Measurements from ENCODE around the gene APOL1.

The APOL1 gene

GRCh38 chr22:36221799-36222751, 30.9 kb upstream of the APOL1 start:
- no peaks in the 10 kb centered on the region for H3K36me3 ChIP-seq (ENCODE audit: control insufficient read depth, low read length)
- no peaks in the 10 kb centered on the region for H3K79me2 ChIP-seq (ENCODE audit: control insufficient read depth, low read length)
- no peaks in the 10 kb centered on the region for H3K9me3 ChIP-seq (ENCODE audit: control insufficient read depth, insufficient read depth, low read length)
- no peaks in the 10 kb centered on the region for H3K9me2 ChIP-seq (replicated peaks; ENCODE audit: control insufficient read depth, low read length)
- no peak overlapping the region for H3K4me2 ChIP-seq (ENCODE audit: low read length)
- no peaks in the 10 kb centered on the region for H3F3A ChIP-seq (ENCODE audit: control insufficient read depth, insufficient read depth)
- TF ChIP-seq EZH2phosphoT487 (IDR thresholded peaks at IDR 0.05; ENCODE audit: borderline replicate concordance, low read length): no peak
- TF ChIP-seq, protein P1, sequence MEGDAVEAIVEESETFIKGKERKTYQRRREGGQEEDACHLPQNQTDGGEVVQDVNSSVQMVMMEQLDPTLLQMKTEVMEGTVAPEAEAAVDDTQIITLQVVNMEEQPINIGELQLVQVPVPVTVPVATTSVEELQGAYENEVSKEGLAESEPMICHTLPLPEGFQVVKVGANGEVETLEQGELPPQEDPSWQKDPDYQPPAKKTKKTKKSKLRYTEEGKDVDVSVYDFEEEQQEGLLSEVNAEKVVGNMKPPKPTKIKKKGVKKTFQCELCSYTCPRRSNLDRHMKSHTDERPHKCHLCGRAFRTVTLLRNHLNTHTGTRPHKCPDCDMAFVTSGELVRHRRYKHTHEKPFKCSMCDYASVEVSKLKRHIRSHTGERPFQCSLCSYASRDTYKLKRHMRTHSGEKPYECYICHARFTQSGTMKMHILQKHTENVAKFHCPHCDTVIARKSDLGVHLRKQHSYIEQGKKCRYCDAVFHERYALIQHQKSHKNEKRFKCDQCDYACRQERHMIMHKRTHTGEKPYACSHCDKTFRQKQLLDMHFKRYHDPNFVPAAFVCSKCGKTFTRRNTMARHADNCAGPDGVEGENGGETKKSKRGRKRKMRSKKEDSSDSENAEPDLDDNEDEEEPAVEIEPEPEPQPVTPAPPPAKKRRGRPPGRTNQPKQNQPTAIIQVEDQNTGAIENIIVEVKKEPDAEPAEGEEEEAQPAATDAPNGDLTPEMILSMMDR (IDR thresholded peaks at IDR 0.05; ENCODE audit: low read depth, low read length, poor library complexity, severe bottlenecking): peak; percentile 86
- no peak overlapping the region for H3K27ac ChIP-seq (ENCODE audit: low read depth, low read length)
- H3K27me3 ChIP-seq (ENCODE audit: control insufficient read depth, low read length): peaks cover 38% of the 10 kb centered on the region
- H4K20me1 ChIP-seq (ENCODE audit: control insufficient read depth, insufficient read depth, low read depth, low read length): no peaks in the 10 kb centered on the region
- no peak overlapping the region for H3K4me3 ChIP-seq (ENCODE audit: low read length)
- no peaks in the 10 kb centered on the region for H3K4me1 ChIP-seq (ENCODE audit: control insufficient read depth, low read length)

DNA sequence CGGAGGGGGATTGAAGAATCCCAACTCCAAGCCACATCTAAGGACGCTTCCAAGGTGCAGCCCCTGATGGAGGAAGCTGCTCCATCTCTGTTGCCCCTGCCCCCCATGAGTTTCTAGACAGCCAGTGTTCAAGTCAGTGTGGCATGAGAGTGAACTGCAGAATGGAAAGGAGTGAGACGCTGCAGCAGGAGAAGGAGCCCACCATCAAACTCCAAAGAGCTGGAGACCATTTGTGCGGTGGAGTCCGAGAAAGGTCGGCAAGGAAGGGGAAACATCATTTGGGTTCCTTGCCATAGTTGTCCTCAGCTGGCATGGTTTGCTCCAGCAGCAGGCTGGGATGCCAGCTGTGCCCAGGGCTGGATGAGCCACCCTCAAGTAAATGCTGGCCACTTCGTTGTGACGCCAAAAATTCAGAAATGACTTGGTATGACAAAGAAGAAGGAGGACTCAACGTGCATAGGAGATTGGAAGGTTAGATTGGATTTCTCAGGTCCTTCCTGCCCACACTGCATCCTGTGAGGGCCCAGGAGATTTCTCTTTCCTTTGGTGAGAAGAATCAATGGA, 30.0 kb upstream of the APOL1 start:
- no peaks in the 10 kb centered on the region for H3F3A ChIP-seq (ENCODE audit: control insufficient read depth, insufficient read depth)
- H3K27me3 ChIP-seq (ENCODE audit: control insufficient read depth, low read length): peaks cover 29% of the 10 kb centered on the region
- H3K4me2 ChIP-seq (ENCODE audit: low read length): no peak overlapping the region
- TF ChIP-seq, protein P1 (IDR thresholded peaks at IDR 0.05; ENCODE audit: low read depth, low read length, poor library complexity, severe bottlenecking): no peak
- TF ChIP-seq EZH2phosphoT487 (IDR thresholded peaks at IDR 0.05; ENCODE audit: borderline replicate concordance, low read length): no peak
- no peak overlapping the region for H3K4me3 ChIP-seq (ENCODE audit: low read length)
- H3K27ac ChIP-seq (ENCODE audit: low read depth, low read length): no peak overlapping the region
- no peaks in the 10 kb centered on the region for H3K36me3 ChIP-seq (ENCODE audit: control insufficient read depth, low read length)
- no peaks in the 10 kb centered on the region for H4K20me1 ChIP-seq (ENCODE audit: control insufficient read depth, insufficient read depth, low read depth, low read length)
- H3K4me1 ChIP-seq (ENCODE audit: control insufficient read depth, low read length): no peaks in the 10 kb centered on the region
- no peaks in the 10 kb centered on the region for H3K9me3 ChIP-seq (ENCODE audit: control insufficient read depth, insufficient read depth, low read length)
- no peaks in the 10 kb centered on the region for H3K9me2 ChIP-seq (replicated peaks; ENCODE audit: control insufficient read depth, low read length)
- no peaks in the 10 kb centered on the region for H3K79me2 ChIP-seq (ENCODE audit: control insufficient read depth, low read length)

GRCh38 chr22:36223504-36223903, 29.4 kb upstream of the APOL1 start:
- H3K9me2 ChIP-seq (replicated peaks; ENCODE audit: control insufficient read depth, low read length): no peaks in the 10 kb centered on the region
- H3K4me2 ChIP-seq (ENCODE audit: low read length): no peak overlapping the region
- no peaks in the 10 kb centered on the region for H3K36me3 ChIP-seq (ENCODE audit: control insufficient read depth, low read length)
- no peaks in the 10 kb centered on the region for H3F3A ChIP-seq (ENCODE audit: control insufficient read depth, insufficient read depth)
- H3K79me2 ChIP-seq (ENCODE audit: control insufficient read depth, low read length): no peaks in the 10 kb centered on the region
- H3K9me3 ChIP-seq (ENCODE audit: control insufficient read depth, insufficient read depth, low read length): no peaks in the 10 kb centered on the region
- H3K4me1 ChIP-seq (ENCODE audit: control insufficient read depth, low read length): no peaks in the 10 kb centered on the region
- TF ChIP-seq EZH2phosphoT487 (IDR thresholded peaks at IDR 0.05; ENCODE audit: borderline replicate concordance, low read length): no peak
- TF ChIP-seq, protein P1 (IDR thresholded peaks at IDR 0.05; ENCODE audit: low read depth, low read length, poor library complexity, severe bottlenecking): no peak
- no peak overlapping the region for H3K4me3 ChIP-seq (ENCODE audit: low read length)
- no peaks in the 10 kb centered on the region for H4K20me1 ChIP-seq (ENCODE audit: control insufficient read depth, insufficient read depth, low read depth, low read length)
- no peak overlapping the region for H3K27ac ChIP-seq (ENCODE audit: low read depth, low read length)
- peaks cover 24% of the 10 kb centered on the region for H3K27me3 ChIP-seq (ENCODE audit: control insufficient read depth, low read length)
